Skin of body (tissue), 1 donor: ENCODE measurements around the gene SEMG1. TPM values are rescaled to one million over a fixed set of nuclear protein-coding genes. Genes with fewer than 3 reads are reported as not detected.

Experiments used
- total RNA-seq: library from RNA; depleted of rRNA; stranded (reverse); fragments of >200 nt; gene quantifications from one replicate; pipeline ENCODE4 v1.2.3, GENCODE V29; 2014

SEMG1 gene
- total RNA-seq, 1 donor from 2014 or later, result not detected

Other genes with a start within 250 kb of the SEMG1 start
- gene TOMM34, start 246.6 kb upstream of the SEMG1 start, total RNA-seq, result 4.8 TPM
- 28.3 TPM for gene STK4, start 240.5 kb upstream of the SEMG1 start, total RNA-seq
- 0.49 TPM for gene KCNS1, start 105.9 kb upstream of the SEMG1 start, total RNA-seq
- gene WFDC5, start 91.9 kb upstream of the SEMG1 start, total RNA-seq, result 5.2 TPM
- gene WFDC12, start 82.6 kb upstream of the SEMG1 start, total RNA-seq, result 1.1 TPM
- 509 TPM for gene PI3, start 32.1 kb upstream of the SEMG1 start, total RNA-seq
- gene SEMG2, start 14.3 kb downstream of the SEMG1 start, total RNA-seq, result not detected
- gene SLPI, start 47.5 kb downstream of the SEMG1 start, total RNA-seq, result 52.0 TPM
- gene RBPJL, start 99.8 kb downstream of the SEMG1 start, total RNA-seq, result not detected
- 0.99 TPM for gene MATN4, start 101.3 kb downstream of the SEMG1 start, total RNA-seq
- gene SDC4, start 141.4 kb downstream of the SEMG1 start, total RNA-seq, result 48.8 TPM
- 12.7 TPM for gene SYS1, start 156.1 kb downstream of the SEMG1 start, total RNA-seq
- not detected for gene TP53TG5, start 171.3 kb downstream of the SEMG1 start, total RNA-seq
- gene DBNDD2, start 201.3 kb downstream of the SEMG1 start, total RNA-seq, result 10.3 TPM
- gene PIGT, start 209.1 kb downstream of the SEMG1 start, total RNA-seq, result 20.9 TPM